Esophagus squamous epithelium (tissue), 4 donors: Measurements from ENCODE around the gene MON1A.

Source experiments
- CTCF ChIP-seq, 6 experiments: fragments of 450-650 bp in 4 of 6; fragments of 200-600 bp in 2 of 6; sonication (generic) in 2 of 6; IDR thresholded peaks; one replicate each; pipeline ENCODE4 v1.5.1; 2016 to 2019; ENCODE audit warnings: antibody characterized with exemption in 6 of 6, mild to moderate bottlenecking in 4 of 6, moderate library complexity in 4 of 6
- POLR2A ChIP-seq, 4 donors: fragments of 450-650 bp; IDR thresholded peaks; one replicate each; pipeline ENCODE4 v1.6.1; 2017; ENCODE audit warnings: antibody characterized with exemption in 4 of 4, mild to moderate bottlenecking in 4 of 4, moderate library complexity in 3 of 4

GRCh38 chr3:49879721-49880120 is 49.9 kb downstream of the MON1A start:
- no peak for TF ChIP-seq CTCF (IDR thresholded peaks at IDR 0.05)
- TF ChIP-seq POLR2A (IDR thresholded peaks at IDR 0.05): no peak
